ENCODE data around the gene CNTN2.
A peak's percentile ranks its signal among the peaks of the same experiment; 100 is the strongest.

Gene CNTN2

DNA sequence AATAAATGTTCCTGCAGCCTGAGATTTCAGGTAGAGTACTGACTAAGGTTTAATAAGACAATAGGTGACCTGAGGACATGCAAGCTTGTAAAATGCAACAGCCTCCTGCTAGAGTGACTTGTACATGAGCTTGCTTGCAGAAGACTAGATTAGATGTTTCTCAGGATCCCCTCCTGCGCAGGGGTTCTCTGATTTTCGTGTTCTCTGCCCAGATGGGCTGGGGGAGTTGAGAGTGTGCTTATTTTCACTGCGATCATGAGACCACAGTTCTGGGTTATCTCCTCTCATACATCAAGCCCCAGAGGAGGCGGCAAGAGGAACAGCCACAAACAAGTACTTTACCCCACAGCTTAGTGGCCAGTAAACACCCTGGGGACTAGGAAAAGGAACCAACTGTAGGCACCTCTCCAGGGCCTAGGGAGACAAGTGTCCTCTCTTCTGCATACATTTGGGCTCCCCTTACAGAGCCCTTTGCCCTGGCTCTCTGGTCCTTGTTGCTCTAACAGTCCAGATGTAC, 33.3 kb downstream of the CNTN2 start:
- no peak for TF ChIP-seq ZFX (IDR thresholded peaks at IDR 0.05)
- TF ChIP-seq, protein P1, sequence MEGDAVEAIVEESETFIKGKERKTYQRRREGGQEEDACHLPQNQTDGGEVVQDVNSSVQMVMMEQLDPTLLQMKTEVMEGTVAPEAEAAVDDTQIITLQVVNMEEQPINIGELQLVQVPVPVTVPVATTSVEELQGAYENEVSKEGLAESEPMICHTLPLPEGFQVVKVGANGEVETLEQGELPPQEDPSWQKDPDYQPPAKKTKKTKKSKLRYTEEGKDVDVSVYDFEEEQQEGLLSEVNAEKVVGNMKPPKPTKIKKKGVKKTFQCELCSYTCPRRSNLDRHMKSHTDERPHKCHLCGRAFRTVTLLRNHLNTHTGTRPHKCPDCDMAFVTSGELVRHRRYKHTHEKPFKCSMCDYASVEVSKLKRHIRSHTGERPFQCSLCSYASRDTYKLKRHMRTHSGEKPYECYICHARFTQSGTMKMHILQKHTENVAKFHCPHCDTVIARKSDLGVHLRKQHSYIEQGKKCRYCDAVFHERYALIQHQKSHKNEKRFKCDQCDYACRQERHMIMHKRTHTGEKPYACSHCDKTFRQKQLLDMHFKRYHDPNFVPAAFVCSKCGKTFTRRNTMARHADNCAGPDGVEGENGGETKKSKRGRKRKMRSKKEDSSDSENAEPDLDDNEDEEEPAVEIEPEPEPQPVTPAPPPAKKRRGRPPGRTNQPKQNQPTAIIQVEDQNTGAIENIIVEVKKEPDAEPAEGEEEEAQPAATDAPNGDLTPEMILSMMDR (conservative IDR thresholded peaks at IDR 0.05) = no peak
- H3K27ac ChIP-seq = peak overlapping the region; percentile 2; the same call in 1 of the 2 replicates

DNA sequence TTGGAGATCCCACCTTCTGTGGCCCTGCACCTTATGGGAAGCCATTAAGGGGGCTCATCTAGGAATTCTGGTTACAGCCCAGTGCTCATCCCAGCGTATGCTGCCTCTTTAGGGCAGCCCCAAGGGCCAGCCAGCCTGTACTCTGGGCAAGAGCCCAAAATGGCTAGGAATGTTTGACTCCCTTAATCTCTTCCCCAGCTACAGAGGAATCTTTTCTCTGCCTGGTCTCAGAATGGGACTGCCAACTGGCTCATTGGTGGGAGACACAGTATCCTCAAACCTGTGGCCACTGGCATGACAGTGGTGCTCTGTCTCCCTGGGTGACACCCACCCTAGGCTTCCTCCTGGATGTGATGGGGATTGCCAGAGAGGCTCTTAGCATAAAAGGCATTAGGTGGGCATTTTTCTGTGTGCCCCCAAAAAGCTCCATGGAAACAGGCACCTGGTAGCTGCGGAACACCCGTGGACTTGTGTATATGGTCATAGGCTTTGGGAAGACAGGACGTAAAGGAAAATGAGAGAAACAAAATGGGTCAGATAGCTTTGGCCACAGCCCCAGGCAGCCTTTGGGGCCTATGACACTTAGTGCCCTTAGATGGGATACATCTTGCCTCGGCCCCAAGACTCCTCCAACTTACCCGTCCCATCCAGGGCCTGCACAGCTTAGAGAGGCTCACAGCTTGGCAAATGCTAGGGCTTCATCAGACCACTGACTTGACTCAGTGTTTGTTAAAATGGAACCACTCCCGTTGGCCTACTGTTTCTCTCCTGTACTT, 34.3 kb downstream of the CNTN2 start:
- TF ChIP-seq, protein P1 (conservative IDR thresholded peaks at IDR 0.05) = no peak
- no peak for TF ChIP-seq ZFX (IDR thresholded peaks at IDR 0.05)
- H3K27ac ChIP-seq = no peak overlapping the region

DNA sequence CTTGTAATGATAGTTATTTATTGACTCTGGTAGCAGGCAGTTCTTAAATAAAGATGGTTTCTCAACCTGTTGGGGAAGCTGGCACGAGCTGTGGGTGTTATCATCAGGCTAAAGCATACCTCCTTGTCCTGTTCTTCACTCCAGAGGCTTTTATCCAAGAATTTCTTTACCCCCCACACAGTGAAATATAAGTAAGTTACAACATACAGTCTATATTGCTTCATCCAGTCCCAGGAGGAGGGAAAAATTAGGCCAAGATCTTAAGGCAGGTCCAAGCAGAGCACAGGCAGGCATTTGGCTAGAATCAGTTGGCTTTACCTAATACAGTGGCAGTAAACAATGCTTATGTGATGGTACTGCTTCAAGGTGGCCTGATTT, 34.9 kb downstream of the CNTN2 start:
- no peak for TF ChIP-seq ZFX (IDR thresholded peaks at IDR 0.05)
- TF ChIP-seq, protein P1 (conservative IDR thresholded peaks at IDR 0.05) = no peak
- H3K27ac ChIP-seq = no peak overlapping the region

DNA sequence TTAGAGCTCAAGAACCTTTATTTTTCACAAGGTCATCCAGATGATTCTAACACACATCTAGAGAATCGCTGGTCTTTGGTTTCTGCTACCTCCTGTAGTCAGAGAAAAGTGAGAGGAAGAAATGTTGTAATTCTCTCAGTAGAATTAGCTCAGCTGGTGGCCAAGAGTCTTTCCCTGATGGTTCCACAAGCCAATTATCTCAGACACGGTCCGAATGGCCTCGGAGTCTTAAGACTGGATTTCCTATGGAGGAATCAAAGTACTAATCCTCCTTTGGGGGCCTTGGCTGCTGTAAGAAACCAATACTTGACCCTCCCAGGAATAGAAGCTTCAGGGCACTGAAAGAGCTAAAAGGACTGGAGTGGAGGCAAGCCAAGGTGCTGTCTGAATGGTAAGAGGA, 39.4 kb downstream of the CNTN2 start:
- TF ChIP-seq, protein P1 (conservative IDR thresholded peaks at IDR 0.05) = no peak
- TF ChIP-seq ZFX (IDR thresholded peaks at IDR 0.05) = no peak

DNA sequence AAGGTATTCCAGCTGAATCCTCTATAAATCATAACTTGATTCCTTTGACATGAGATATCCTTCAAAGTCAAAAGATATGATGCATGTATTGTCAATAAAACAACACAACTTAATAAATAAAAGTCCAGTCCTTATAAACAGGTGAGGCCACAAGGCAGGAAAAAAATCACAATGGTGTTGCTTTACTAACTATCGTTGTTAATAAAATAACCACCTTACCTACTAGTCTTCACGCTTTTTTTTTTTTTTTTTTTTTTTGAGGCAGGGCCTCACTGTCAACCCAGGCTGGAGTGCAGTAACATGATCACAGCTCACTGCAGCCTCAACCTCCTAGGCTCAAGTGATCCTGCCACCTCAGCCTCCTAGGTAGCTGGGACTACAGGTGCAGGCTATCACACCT, 41.3 kb downstream of the CNTN2 start, which contains the start of gene TMEM81:
TSS of gene TMEM81 (minus strand) at position 101 of the 400 bp plus-strand sequence. CDS start 140 bp downstream, outside the sequence.
- H3K27ac ChIP-seq = no peak within 1 kb of the TSS
- TF ChIP-seq, protein P1 (conservative IDR thresholded peaks at IDR 0.05) = no peak
- TF ChIP-seq ZFX (IDR thresholded peaks at IDR 0.05) = no peak

More for the DNA sequence above, 39.4 kb downstream of the CNTN2 start:
- no peak overlapping the region for H3K27ac ChIP-seq

DNA sequence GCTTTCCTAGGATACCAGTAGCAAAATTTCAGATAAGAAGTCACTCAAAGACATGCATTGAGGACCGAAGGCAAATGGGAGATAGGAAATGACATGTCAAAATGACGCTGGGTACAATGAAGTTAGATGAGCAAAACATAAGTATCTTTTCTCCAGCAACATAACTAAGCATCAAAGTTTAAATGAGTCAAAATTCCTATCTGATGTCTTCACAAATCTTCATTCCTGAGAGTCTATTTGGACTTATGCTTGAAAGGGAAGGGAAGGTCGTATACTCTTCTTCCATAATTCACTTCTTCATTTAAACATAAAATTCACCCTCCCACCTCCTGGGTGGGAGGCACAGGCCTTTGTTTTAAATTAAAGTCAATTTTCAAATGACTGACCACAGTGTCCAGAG, 45.3 kb downstream of the CNTN2 start:
- no peak overlapping the region for H3K27ac ChIP-seq
- TF ChIP-seq, protein P1 (conservative IDR thresholded peaks at IDR 0.05) = no peak
- no peak for TF ChIP-seq ZFX (IDR thresholded peaks at IDR 0.05)

DNA sequence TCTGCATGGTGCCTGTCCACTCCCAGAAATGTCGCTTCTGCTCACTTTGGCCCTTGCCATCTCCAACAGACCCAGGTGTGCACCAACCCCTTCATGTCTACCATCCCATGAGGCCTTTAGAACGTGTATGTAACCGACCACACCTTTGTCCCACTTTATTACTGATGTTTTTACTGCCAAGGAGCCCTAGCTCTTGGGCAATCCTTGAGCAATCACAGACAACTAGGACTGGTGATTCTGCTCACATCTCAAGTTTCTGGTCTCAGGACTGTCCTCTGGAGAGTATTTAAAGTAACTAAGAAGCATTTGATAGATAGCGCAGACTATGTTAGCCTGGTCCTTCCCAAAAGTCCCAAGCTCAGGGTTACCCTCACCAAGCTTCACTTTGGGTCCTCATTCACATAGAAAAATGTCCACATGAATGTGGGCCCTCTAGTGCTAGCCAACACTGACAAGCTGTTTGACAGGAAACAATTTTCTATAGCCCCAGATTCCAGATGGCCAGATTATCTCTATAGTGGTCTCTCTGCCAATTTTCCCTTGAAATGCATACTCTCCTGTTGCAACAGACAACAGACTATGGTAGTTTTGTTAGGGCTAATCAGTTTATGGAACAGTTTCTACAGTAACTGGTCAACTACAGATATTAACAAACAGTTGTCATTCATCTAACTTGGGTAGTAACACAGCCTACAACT, 48.2 kb downstream of the CNTN2 start:
- no peak overlapping the region for H3K27ac ChIP-seq
- TF ChIP-seq, protein P1 (conservative IDR thresholded peaks at IDR 0.05) = no peak
- no peak for TF ChIP-seq ZFX (IDR thresholded peaks at IDR 0.05)
